Measurements from ENCODE around the gene HAVCR1.

HAVCR1 gene

DNA sequence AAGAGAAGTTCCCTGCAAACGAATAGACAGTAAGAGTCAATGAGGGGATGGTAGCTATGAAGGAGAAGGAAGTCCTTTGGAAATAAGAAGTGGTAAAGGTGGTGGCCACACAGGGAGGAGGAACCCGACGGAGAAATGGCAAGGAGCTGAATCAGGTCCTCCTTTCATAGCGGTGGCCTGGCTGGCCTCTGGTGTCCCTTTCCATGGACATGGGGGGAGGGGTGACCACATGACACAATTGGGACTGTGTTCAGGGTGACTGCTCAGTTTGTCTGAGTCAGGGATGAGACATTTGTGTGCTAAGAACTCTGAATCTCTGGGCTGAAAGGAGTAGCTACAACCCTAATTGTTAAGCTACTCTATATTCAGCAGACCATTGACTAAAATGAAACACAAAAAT, 67.2 kb downstream of the HAVCR1 start:
- DNase-seq (ENCODE audit: low spot score): no peak

DNA sequence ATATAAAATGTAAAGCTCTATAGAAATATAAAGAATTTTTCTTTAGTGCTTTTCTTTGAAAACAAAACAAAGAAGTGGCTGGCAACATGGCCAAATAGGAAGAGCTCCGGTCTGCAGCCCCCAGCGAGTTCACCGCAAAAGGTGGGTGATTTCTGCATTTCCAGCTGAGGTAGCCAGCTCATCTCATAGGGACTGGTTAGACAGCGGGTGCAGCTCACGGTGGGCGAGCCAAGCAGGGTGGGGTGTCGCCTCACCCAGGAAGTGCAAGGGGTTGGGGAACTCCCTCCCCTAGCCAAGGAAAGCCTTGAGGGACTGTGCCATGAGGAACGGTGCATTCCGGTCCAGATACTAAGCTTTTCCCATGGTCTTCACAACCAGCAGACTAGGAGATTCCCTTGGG, 74.9 kb downstream of the HAVCR1 start:
- no peak for DNase-seq (ENCODE audit: low spot score)

DNA sequence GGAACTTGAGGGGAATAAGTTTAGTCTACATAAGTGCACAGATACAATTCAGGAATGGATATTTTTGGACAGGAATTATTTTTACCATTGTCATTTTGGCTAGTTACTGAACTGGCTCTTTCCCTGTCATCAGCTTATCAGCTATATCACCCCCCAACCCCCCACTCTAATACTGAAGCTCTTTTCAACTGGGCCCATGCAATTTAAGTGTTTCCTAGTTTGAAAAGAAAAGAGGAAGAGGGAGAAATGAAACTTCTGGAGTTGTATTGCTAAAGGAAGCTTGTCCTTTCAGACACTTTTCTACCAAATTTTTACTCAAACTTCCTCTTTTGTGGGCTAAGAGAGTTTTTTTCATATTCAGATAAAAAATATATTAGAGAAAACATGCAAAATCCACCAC, 77.4 kb downstream of the HAVCR1 start:
- no peak for DNase-seq (ENCODE audit: low spot score)

All from AG08396 (cell line).